ENCODE results near the gene RPL3.

The RPL3 gene

GRCh38 chr22:39277142-39277607, 42.2 kb downstream of the RPL3 start:
- Mint-ChIP-seq H3K9me3 (peaks cover 3% of the 10 kb centered on the region), H3K4me3 (no peak overlapping the region), H3K27me3 (peaks cover 16% of the 10 kb centered on the region), H3K27ac (no peak overlapping the region), H3K36me3 (ENCODE audit: low read depth) (no peaks in the 10 kb centered on the region), H3K4me1 (no peaks in the 10 kb centered on the region)
- no peak for DNase-seq
- ATAC-seq = no peak

- ATAC-seq (no peak), DNase-seq (no peak)
- no peak overlapping the region for H3K27ac Mint-ChIP-seq
- H3K9me3 Mint-ChIP-seq = peaks cover 3% of the 10 kb centered on the region
- no peaks in the 10 kb centered on the region for H3K36me3 Mint-ChIP-seq (ENCODE audit: low read depth)
- peaks cover 16% of the 10 kb centered on the region for H3K27me3 Mint-ChIP-seq
- no peak overlapping the region for H3K4me3 Mint-ChIP-seq
- H3K4me1 Mint-ChIP-seq = no peaks in the 10 kb centered on the region
Observed at GRCh38 chr22:39276440-39277141, 42.8 kb downstream of the RPL3 start.

- H3K9me3 Mint-ChIP-seq = peaks cover 3% of the 10 kb centered on the region
- no peak for DNase-seq
- H3K4me3 Mint-ChIP-seq = no peak overlapping the region
- no peaks in the 10 kb centered on the region for H3K4me1 Mint-ChIP-seq
- H3K27me3 Mint-ChIP-seq = peaks cover 16% of the 10 kb centered on the region
- ATAC-seq = no peak
- H3K27ac Mint-ChIP-seq = no peak overlapping the region
- no peaks in the 10 kb centered on the region for H3K36me3 Mint-ChIP-seq (ENCODE audit: low read depth)
Observed at GRCh38 chr22:39275814-39276439, 43.5 kb downstream of the RPL3 start.

- Mint-ChIP-seq H3K27me3 (peaks cover 9% of the 10 kb centered on the region), H3K27ac (no peak overlapping the region), H3K4me1 (no peaks in the 10 kb centered on the region), H3K4me3 (no peak overlapping the region), H3K9me3 (peaks cover 3% of the 10 kb centered on the region), H3K36me3 (ENCODE audit: low read depth) (no peaks in the 10 kb centered on the region)
- DNase-seq = no peak
- no peak for ATAC-seq
Observed at GRCh38 chr22:39273950-39274887, 45.2 kb downstream of the RPL3 start.

GRCh38 chr22:39270792-39271191, 48.6 kb downstream of the RPL3 start:
- DNase-seq (no peak), ATAC-seq (no peak)
- Mint-ChIP-seq H3K4me3 (no peak overlapping the region), H3K27me3 (no peaks in the 10 kb centered on the region), H3K9me3 (no peaks in the 10 kb centered on the region), H3K36me3 (ENCODE audit: low read depth) (no peaks in the 10 kb centered on the region), H3K27ac (no peak overlapping the region), H3K4me1 (peaks cover 16% of the 10 kb centered on the region)

- Mint-ChIP-seq H3K4me1 (peaks cover 17% of the 10 kb centered on the region), H3K36me3 (ENCODE audit: low read depth) (no peaks in the 10 kb centered on the region), H3K4me3 (no peak overlapping the region), H3K9me3 (no peaks in the 10 kb centered on the region), H3K27ac (no peak overlapping the region), H3K27me3 (no peaks in the 10 kb centered on the region)
- ATAC-seq (no peak), DNase-seq (no peak)
Observed at GRCh38 chr22:39270280-39270679, 49.1 kb downstream of the RPL3 start.

- Mint-ChIP-seq H3K27ac (no peak overlapping the region), H3K27me3 (peaks cover 1% of the 10 kb centered on the region), H3K36me3 (ENCODE audit: low read depth) (no peaks in the 10 kb centered on the region), H3K4me3 (no peak overlapping the region), H3K9me3 (no peaks in the 10 kb centered on the region), H3K4me1 (peaks cover 23% of the 10 kb centered on the region)
- ATAC-seq (no peak), DNase-seq (no peak)
Observed at GRCh38 chr22:39269095-39269790, 50.2 kb downstream of the RPL3 start.

- H3K4me3 Mint-ChIP-seq = no peak overlapping the region
- H3K27ac Mint-ChIP-seq = no peak overlapping the region
- DNase-seq (no peak), ATAC-seq (no peak)
- H3K9me3 Mint-ChIP-seq = no peaks in the 10 kb centered on the region
- H3K27me3 Mint-ChIP-seq = peaks cover 1% of the 10 kb centered on the region
- peaks cover 28% of the 10 kb centered on the region for H3K4me1 Mint-ChIP-seq
- no peaks in the 10 kb centered on the region for H3K36me3 Mint-ChIP-seq (ENCODE audit: low read depth)
Observed at GRCh38 chr22:39268645-39269044, 50.8 kb downstream of the RPL3 start.

- peaks cover 1% of the 10 kb centered on the region for H3K27me3 Mint-ChIP-seq
- peaks cover 28% of the 10 kb centered on the region for H3K4me1 Mint-ChIP-seq
- DNase-seq (no peak), ATAC-seq (no peak)
- H3K36me3 Mint-ChIP-seq (ENCODE audit: low read depth) = no peaks in the 10 kb centered on the region
- H3K9me3 Mint-ChIP-seq = no peaks in the 10 kb centered on the region
- no peak overlapping the region for H3K27ac Mint-ChIP-seq
- no peak overlapping the region for H3K4me3 Mint-ChIP-seq
Observed at GRCh38 chr22:39267974-39268373, 51.4 kb downstream of the RPL3 start.

GRCh38 chr22:39266398-39267030, 52.9 kb downstream of the RPL3 start:
- no peaks in the 10 kb centered on the region for H3K9me3 Mint-ChIP-seq
- peaks cover 28% of the 10 kb centered on the region for H3K4me1 Mint-ChIP-seq
- peak; percentile 41 for DNase-seq
- H3K36me3 Mint-ChIP-seq (ENCODE audit: low read depth) = no peaks in the 10 kb centered on the region
- H3K27me3 Mint-ChIP-seq = peaks cover 1% of the 10 kb centered on the region
- H3K27ac Mint-ChIP-seq = peak overlapping the region; percentile 83
- H3K4me3 Mint-ChIP-seq = no peak overlapping the region
- ATAC-seq = peak; percentile 88

- Mint-ChIP-seq H3K9me3 (peaks cover 5% of the 10 kb centered on the region), H3K4me3 (no peak overlapping the region), H3K27ac (no peak overlapping the region), H3K36me3 (ENCODE audit: low read depth) (peaks cover 4% of the 10 kb centered on the region), H3K4me1 (peaks cover 28% of the 10 kb centered on the region), H3K27me3 (peaks cover 1% of the 10 kb centered on the region)
- ATAC-seq (no peak), DNase-seq (no peak)
Observed at GRCh38 chr22:39265143-39265886, 54.1 kb downstream of the RPL3 start.

- H3K36me3 Mint-ChIP-seq (ENCODE audit: low read depth) = peaks cover 4% of the 10 kb centered on the region
- DNase-seq = no peak
- H3K4me1 Mint-ChIP-seq = peaks cover 28% of the 10 kb centered on the region
- peaks cover 5% of the 10 kb centered on the region for H3K9me3 Mint-ChIP-seq
- H3K27ac Mint-ChIP-seq = peak overlapping the region; percentile 62
- peaks cover 1% of the 10 kb centered on the region for H3K27me3 Mint-ChIP-seq
- ATAC-seq = no peak
- H3K4me3 Mint-ChIP-seq = no peak overlapping the region
Observed at GRCh38 chr22:39264349-39265038, 54.9 kb downstream of the RPL3 start.

Data from activated naive CD8-positive, alpha-beta T cell treated with anti-CD3 and anti-CD28 coated beads, Interleukin-2, amount 50 U/mL, for 24 hours (primary cell).